Measurements from ENCODE around the gene SLC2A9.
A peak's percentile ranks its signal among the peaks of the same experiment; 100 is the strongest.

Gene SLC2A9

DNA sequence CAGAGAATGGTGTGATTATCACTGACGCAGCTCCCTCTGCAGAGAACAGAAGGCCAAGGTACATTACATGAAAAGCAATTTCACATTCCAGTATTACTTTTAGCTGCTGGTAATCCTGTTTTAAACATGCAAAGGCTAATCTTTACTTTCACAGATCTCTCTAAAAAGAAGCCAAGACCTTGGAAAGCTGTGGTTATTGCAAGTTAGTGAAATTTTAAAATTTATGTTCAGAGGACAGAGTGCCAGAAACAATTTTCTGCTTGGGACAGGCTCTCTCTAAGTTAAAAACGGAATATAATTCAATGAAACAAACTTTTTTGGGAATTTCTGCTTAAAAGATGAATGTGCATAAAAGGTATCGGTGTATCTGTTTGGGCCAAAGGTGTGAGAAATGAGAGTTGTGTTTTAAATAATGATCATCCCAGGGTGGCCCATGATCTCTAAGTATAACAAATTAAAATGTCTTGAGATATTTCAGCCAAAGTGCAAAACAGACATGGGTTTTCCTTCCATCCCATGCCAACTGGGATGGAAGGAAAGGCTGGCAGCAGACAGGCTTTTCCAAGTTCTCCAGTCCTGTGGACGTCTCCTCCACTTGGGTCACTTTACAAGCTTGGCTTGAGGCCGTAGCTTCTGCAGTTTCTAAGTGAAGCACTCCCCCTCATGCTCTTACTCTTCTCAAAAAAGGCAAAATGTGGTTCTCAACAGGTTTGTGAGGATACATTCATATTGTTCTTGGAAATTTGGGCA lies 121.8 kb downstream of the SLC2A9 start:
- H3K4me1 ChIP-seq (ENCODE audit: insufficient read depth, insufficient read length) = no peaks in the 10 kb centered on the region
- H3K27me3 ChIP-seq (ENCODE audit: insufficient read depth, insufficient read length) = no peaks in the 10 kb centered on the region
- no peak for TF ChIP-seq YY1 (IDR thresholded peaks at IDR 0.05; ENCODE audit: insufficient read depth, insufficient read length)
- TF ChIP-seq SUZ12 (IDR thresholded peaks at IDR 0.05; ENCODE audit: extremely low read depth, insufficient read depth, insufficient read length) = no peak
- TF ChIP-seq ZNF274 (IDR thresholded peaks at IDR 0.05; ENCODE audit: low read depth, low read length) = no peak
- H3K9ac ChIP-seq (ENCODE audit: insufficient read length, low read depth) = no peak overlapping the region
- no peak overlapping the region for H3K4me3 ChIP-seq (ENCODE audit: insufficient read length, low read depth)
- no peaks in the 10 kb centered on the region for H3K9me3 ChIP-seq (ENCODE audit: insufficient read depth, low read length)
- H3K36me3 ChIP-seq (ENCODE audit: insufficient read depth, insufficient read length, low read length) = no peaks in the 10 kb centered on the region
- DNase-seq (ENCODE audit: low read depth, low spot score) = no peak

DNA sequence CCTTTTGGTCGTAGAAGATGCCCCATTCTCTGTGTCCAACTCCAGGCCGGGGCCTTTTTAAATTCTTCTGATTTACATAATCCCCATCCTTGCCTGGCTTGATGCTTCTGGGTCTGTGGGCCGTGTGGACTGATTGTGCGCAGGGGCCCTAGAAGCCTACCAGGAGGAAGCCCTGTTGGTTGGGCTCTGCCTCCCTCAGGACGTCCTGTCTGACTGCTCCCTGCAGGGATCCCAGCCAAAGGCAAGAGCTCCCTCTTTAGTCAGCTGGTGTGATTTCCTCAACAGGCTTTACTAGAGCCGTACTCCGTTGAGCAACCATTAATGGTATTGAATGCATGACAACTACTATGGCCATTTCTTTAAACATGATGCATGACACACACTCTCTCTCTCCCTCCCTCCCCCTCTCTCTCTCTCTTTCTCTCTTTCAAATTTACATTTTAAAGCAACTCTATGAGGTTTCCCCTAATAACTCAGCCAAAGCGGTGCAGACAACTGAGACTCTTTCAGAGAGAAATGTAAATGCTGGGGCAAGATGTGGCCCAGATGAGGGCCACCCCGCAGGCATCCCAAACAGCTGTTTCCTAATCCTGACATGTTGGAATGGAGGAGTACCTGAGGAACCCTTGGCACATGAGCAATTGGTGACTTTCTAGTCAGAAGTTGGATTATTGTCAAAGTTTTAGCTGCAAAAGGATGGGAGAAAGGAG lies 122.5 kb downstream of the SLC2A9 start:
- H3K9ac ChIP-seq (ENCODE audit: insufficient read length, low read depth) = no peak overlapping the region
- TF ChIP-seq SUZ12 (IDR thresholded peaks at IDR 0.05; ENCODE audit: extremely low read depth, insufficient read depth, insufficient read length) = no peak
- TF ChIP-seq ZNF274 (IDR thresholded peaks at IDR 0.05; ENCODE audit: low read depth, low read length) = no peak
- no peak for TF ChIP-seq YY1 (IDR thresholded peaks at IDR 0.05; ENCODE audit: insufficient read depth, insufficient read length)
- H3K9me3 ChIP-seq (ENCODE audit: insufficient read depth, low read length) = no peaks in the 10 kb centered on the region
- H3K4me3 ChIP-seq (ENCODE audit: insufficient read length, low read depth) = no peak overlapping the region
- DNase-seq (ENCODE audit: low read depth, low spot score) = peak; percentile 73
- no peaks in the 10 kb centered on the region for H3K4me1 ChIP-seq (ENCODE audit: insufficient read depth, insufficient read length)
- no peaks in the 10 kb centered on the region for H3K36me3 ChIP-seq (ENCODE audit: insufficient read depth, insufficient read length, low read length)
- no peaks in the 10 kb centered on the region for H3K27me3 ChIP-seq (ENCODE audit: insufficient read depth, insufficient read length)

DNA sequence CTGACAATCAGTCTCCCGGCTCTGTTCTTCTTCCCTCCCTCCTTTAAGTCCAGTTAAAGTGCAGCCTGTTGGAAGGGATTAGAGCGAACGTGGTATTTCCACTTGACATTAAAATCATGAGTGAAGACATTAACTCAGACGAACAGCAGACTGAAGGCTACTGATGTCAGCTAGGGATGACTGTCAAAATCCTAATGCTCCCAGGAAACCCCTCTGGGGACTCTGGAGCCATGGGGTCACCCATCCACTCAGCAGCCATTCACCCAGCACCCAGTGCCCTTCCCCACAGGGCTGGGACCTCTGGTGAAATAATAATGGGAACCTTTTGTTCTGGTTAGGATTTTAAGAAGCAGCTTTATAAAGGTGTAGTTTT lies 126.0 kb downstream of the SLC2A9 start:
- Histone ChIP-seq H3K36me3 (ENCODE audit: insufficient read depth, insufficient read length, low read length) (no peaks in the 10 kb centered on the region), H3K4me1 (ENCODE audit: insufficient read depth, insufficient read length) (no peaks in the 10 kb centered on the region), H3K9me3 (ENCODE audit: insufficient read depth, low read length) (no peaks in the 10 kb centered on the region), H3K27me3 (ENCODE audit: insufficient read depth, insufficient read length) (peaks cover 3% of the 10 kb centered on the region), H3K4me3 (ENCODE audit: insufficient read length, low read depth) (no peak overlapping the region), H3K9ac (ENCODE audit: insufficient read length, low read depth) (no peak overlapping the region)
- no peak for TF ChIP-seq YY1 (IDR thresholded peaks at IDR 0.05; ENCODE audit: insufficient read depth, insufficient read length)
- TF ChIP-seq ZNF274 (IDR thresholded peaks at IDR 0.05; ENCODE audit: low read depth, low read length) = no peak
- no peak for TF ChIP-seq SUZ12 (IDR thresholded peaks at IDR 0.05; ENCODE audit: extremely low read depth, insufficient read depth, insufficient read length)
- DNase-seq (ENCODE audit: low read depth, low spot score) = no peak

DNA sequence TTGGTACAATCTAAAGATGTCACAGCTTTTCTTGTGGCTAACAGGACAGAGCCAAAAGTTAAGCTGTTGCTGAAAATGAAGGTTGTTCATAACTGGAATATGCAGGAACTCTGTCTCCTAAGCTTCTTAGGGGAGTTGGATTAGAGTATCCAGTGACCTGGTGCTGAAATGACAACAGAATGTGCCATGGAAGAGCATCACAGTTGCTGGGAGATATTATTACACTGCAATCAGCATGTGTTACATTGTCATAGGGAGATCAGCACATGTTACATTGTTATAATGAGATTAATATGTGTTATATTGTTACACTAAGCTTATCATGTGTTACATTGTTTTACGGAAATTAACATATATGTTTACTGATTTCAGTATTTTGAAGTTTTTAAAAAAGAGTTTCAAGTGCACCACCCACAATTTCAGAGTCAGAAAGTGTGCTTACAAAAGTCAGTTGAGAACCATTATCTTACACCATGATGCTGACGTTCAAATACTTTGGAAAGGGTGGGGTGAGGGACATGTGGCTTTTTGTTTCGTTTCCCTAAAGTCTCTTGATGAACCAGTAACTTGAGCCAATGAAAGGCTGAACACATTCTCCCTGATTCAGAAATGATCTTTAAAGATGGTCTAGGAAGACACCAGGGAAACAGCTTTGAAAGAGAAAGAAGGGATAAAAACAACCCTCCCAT lies 126.5 kb downstream of the SLC2A9 start:
- H3K27me3 ChIP-seq (ENCODE audit: insufficient read depth, insufficient read length) = peaks cover 3% of the 10 kb centered on the region
- no peak for TF ChIP-seq ZNF274 (IDR thresholded peaks at IDR 0.05; ENCODE audit: low read depth, low read length)
- no peak for TF ChIP-seq YY1 (IDR thresholded peaks at IDR 0.05; ENCODE audit: insufficient read depth, insufficient read length)
- no peak for TF ChIP-seq SUZ12 (IDR thresholded peaks at IDR 0.05; ENCODE audit: extremely low read depth, insufficient read depth, insufficient read length)
- H3K36me3 ChIP-seq (ENCODE audit: insufficient read depth, insufficient read length, low read length) = no peaks in the 10 kb centered on the region
- no peak overlapping the region for H3K9ac ChIP-seq (ENCODE audit: insufficient read length, low read depth)
- no peak for DNase-seq (ENCODE audit: low read depth, low spot score)
- no peak overlapping the region for H3K4me3 ChIP-seq (ENCODE audit: insufficient read length, low read depth)
- no peaks in the 10 kb centered on the region for H3K4me1 ChIP-seq (ENCODE audit: insufficient read depth, insufficient read length)
- H3K9me3 ChIP-seq (ENCODE audit: insufficient read depth, low read length) = no peaks in the 10 kb centered on the region

DNA sequence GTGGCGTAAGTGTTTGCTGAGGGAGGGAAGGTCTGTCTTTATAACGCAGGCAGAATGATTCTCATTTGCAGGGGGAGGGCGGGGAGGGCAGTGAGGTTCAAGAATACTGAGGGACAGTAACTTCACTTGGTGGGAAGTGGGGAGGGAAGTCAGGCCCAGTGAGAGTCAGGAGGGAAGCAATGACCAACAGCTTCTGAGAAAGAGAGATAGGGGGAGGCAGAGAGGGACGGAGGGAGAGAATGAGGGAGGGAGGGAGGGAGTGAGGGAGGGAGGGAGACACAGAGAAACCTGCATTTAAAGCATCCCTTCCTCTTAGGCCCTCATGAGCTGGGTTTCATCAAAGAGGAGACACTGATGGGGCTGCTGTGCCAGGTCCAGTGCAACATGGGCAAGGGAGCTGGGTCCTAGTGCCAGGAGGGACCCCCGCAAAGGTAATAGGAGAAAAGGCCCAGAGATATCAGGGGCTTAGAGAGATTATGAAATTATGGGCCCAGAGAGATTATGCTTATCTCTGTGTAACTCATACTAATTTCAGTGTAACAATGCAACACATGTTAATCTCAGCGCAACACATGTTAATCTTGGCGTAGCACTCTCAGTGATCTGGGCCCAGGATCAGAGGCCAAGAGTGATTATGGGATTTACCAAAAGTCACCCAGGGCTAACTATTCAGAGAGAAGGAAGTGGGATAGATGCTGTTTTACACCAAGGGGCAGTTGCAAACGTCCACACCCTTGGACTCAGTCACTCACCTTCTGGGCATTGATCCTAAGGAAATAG lies 127.8 kb downstream of the SLC2A9 start:
- H3K36me3 ChIP-seq (ENCODE audit: insufficient read depth, insufficient read length, low read length) = no peaks in the 10 kb centered on the region
- H3K9me3 ChIP-seq (ENCODE audit: insufficient read depth, low read length) = no peaks in the 10 kb centered on the region
- H3K9ac ChIP-seq (ENCODE audit: insufficient read length, low read depth) = no peak overlapping the region
- H3K4me3 ChIP-seq (ENCODE audit: insufficient read length, low read depth) = no peak overlapping the region
- TF ChIP-seq ZNF274 (IDR thresholded peaks at IDR 0.05; ENCODE audit: low read depth, low read length) (no peak), YY1 (IDR thresholded peaks at IDR 0.05; ENCODE audit: insufficient read depth, insufficient read length) (no peak), SUZ12 (IDR thresholded peaks at IDR 0.05; ENCODE audit: extremely low read depth, insufficient read depth, insufficient read length) (no peak)
- no peaks in the 10 kb centered on the region for H3K4me1 ChIP-seq (ENCODE audit: insufficient read depth, insufficient read length)
- H3K27me3 ChIP-seq (ENCODE audit: insufficient read depth, insufficient read length) = peaks cover 3% of the 10 kb centered on the region
- no peak for DNase-seq (ENCODE audit: low read depth, low spot score)

DNA sequence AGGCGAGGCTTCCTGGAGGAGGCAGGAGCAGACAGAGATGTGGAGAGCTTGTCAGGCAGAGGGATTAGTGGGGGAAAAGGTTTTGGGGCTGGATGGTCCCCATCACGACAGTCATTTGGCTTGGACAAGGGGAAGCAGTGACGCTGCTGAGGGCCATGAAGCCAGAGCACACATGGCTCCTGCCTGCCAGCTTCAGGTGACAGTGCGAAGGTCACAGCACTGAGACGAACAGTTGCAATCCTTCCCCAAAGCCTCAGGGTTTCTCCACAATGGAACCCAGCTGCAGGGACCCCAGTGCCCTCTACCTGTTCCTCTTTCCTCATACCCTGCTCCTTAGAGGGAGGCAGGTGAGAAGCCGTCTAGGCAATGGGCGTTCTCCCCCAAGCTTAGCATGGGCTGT lies 129.6 kb downstream of the SLC2A9 start:
- Histone ChIP-seq H3K9me3 (ENCODE audit: insufficient read depth, low read length) (no peaks in the 10 kb centered on the region), H3K4me3 (ENCODE audit: insufficient read length, low read depth) (no peak overlapping the region), H3K4me1 (ENCODE audit: insufficient read depth, insufficient read length) (no peaks in the 10 kb centered on the region), H3K36me3 (ENCODE audit: insufficient read depth, insufficient read length, low read length) (no peaks in the 10 kb centered on the region), H3K9ac (ENCODE audit: insufficient read length, low read depth) (no peak overlapping the region), H3K27me3 (ENCODE audit: insufficient read depth, insufficient read length) (peaks cover 3% of the 10 kb centered on the region)
- DNase-seq (ENCODE audit: low read depth, low spot score) = no peak
- TF ChIP-seq ZNF274 (IDR thresholded peaks at IDR 0.05; ENCODE audit: low read depth, low read length) (no peak), SUZ12 (IDR thresholded peaks at IDR 0.05; ENCODE audit: extremely low read depth, insufficient read depth, insufficient read length) (no peak), YY1 (IDR thresholded peaks at IDR 0.05; ENCODE audit: insufficient read depth, insufficient read length) (no peak)

Data from NT2/D1 (cell line).